GM13976 (cell line): ENCODE data around the gene DSG2.

Experiments
- DNase-seq: peaks from one replicate; pipeline ENCODE4 v3.0.0; 2012; ENCODE audit warnings: low spot score
- in situ Hi-C: fragments of 300-500 bp; cut with MboI; formaldehyde crosslinking; loops from one replicate; pipeline ENCODE4 v1.12.0; 2022; ENCODE audit warnings: low sequenced_read_pairs, mixed read lengths, inconsistent platforms; ENCODE audit not compliant: unreplicated experiment
- TF ChIP-seq, protein P1 (sequence below): IDR thresholded peaks from 2 replicates; pipeline ENCODE4 v1.5.1; 2012; ENCODE audit warnings: borderline replicate concordance, mild to moderate bottlenecking; ENCODE audit not compliant: insufficient read depth; ENCODE audit errors: extremely low read depth, missing control alignments, control extremely low read depth

DSG2 gene

DNA sequence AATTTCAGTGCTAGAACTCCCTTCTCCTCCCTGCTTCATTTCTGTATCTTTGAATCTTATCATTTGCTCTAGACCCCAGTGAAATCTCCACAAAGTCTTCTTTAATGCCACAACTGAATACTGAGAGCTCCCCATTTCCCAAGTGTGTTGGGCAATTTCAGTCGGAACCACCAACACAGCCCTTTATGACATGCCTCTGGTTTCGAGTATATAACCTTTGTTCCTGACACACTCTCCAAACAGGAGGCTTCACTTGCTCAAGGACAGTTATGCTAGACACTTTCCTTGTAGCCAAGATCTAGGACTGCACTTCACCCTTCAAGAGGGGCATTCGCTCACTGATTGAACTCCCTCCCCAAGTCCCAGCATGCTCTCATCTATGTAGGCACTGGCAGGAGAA, 75.1 kb downstream of the DSG2 start:
- in situ Hi-C loops, result no loop called here
- TF ChIP-seq, protein P1, sequence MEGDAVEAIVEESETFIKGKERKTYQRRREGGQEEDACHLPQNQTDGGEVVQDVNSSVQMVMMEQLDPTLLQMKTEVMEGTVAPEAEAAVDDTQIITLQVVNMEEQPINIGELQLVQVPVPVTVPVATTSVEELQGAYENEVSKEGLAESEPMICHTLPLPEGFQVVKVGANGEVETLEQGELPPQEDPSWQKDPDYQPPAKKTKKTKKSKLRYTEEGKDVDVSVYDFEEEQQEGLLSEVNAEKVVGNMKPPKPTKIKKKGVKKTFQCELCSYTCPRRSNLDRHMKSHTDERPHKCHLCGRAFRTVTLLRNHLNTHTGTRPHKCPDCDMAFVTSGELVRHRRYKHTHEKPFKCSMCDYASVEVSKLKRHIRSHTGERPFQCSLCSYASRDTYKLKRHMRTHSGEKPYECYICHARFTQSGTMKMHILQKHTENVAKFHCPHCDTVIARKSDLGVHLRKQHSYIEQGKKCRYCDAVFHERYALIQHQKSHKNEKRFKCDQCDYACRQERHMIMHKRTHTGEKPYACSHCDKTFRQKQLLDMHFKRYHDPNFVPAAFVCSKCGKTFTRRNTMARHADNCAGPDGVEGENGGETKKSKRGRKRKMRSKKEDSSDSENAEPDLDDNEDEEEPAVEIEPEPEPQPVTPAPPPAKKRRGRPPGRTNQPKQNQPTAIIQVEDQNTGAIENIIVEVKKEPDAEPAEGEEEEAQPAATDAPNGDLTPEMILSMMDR, result no peak
- DNase-seq, result no peak

GRCh38 chr18:31574359-31574758, 76.4 kb downstream of the DSG2 start:
- TF ChIP-seq, protein P1, result no peak

DNA sequence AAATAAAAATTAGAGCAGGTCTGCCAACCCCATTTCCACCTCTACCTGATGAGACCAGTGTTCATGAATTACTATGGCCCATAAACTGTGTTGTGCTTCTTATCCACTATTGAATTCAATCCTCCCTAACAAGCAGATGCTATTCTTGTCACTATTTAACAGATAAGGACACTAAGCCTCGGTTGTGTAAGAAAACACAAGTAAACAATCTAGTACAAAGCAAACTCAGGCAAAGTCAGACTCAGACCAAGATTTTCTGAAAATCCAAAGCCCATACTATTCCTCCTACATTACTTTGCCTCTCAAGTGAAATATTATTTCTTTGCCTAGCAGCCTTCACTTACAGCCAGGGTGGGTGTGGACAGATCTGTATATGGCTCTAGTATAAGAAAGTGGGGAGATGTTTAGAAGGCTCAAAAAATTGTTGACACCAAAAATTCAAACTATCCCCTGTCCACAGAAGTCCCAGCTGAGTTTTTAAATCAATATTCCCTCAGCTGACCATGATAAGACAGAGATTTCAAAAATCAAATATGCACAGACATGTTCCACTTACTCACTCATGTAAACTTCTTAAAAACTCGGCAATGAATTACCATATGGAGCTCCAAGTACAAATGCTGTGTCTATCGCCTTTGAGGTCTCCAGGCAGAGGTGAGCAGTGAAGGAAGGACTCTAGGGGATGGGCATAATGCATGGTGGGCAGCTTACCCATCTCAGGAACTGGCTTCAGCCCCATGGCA, 77.7 kb downstream of the DSG2 start:
- in situ Hi-C loops, result no loop called here
- DNase-seq, result no peak
- TF ChIP-seq, protein P1, result no peak

More at GRCh38 chr18:31574359-31574758, 76.4 kb downstream of the DSG2 start:
- DNase-seq, result no peak
- in situ Hi-C loops, result no loop called here

GRCh38 chr18:31576670-31577069, 78.7 kb downstream of the DSG2 start:
- TF ChIP-seq, protein P1, result no peak
- in situ Hi-C loops, result no loop called here
- no peak for DNase-seq

GRCh38 chr18:31577195-31577594, 79.2 kb downstream of the DSG2 start:
- DNase-seq, result no peak
- TF ChIP-seq, protein P1, result no peak
- in situ Hi-C loops, result no loop called here

GRCh38 chr18:31578126-31578525, 80.1 kb downstream of the DSG2 start:
- TF ChIP-seq, protein P1, result no peak
- in situ Hi-C loops, result no loop called here
- no peak for DNase-seq

- in situ Hi-C loops, result no loop called here
- TF ChIP-seq, protein P1, result no peak
- no peak for DNase-seq
Observed at GRCh38 chr18:31579375-31579774, 81.4 kb downstream of the DSG2 start.
